SK-N-SH treated with all-trans-retinoic acid at 6 μM for 48 hours (cell line): Measurements from ENCODE around the gene FAM32A.
"Not testable (repeated sequence)": the region's sequence is repeated elsewhere in the genome, so short reads cannot be mapped to it uniquely, and the experiment has no call there.

Experiments
- ATAC-seq: fragments of 200-7000 bp; cut with Tn5 transposase; 3 replicates; pipeline ENCODE4 v1.9.1; 2020; ENCODE audit warnings: mild to moderate bottlenecking, moderate library complexity
- BACH2 ChIP-seq: fragments of 250-450 bp; sonication (Bioruptor Pico); IDR thresholded peaks from 2 replicates; pipeline ENCODE4 v1.9.0; 2021; ENCODE audit warnings: mild to moderate bottlenecking, borderline replicate concordance
- CREB5 ChIP-seq: fragments of 250-450 bp; sonication (Bioruptor Pico); IDR thresholded peaks from 2 replicates; pipeline ENCODE4 v1.5.1; 2020; ENCODE audit warnings: low read depth, mild to moderate bottlenecking, moderate library complexity
- CSDC2 ChIP-seq: fragments of 250-450 bp; sonication (Bioruptor Pico); IDR thresholded peaks from 2 replicates; pipeline ENCODE4 v1.5.0; 2020; ENCODE audit warnings: mild to moderate bottlenecking, moderate library complexity
- CSRNP3 ChIP-seq: fragments of 250-450 bp; sonication (Bioruptor Pico); IDR thresholded peaks from 2 replicates; pipeline ENCODE4 v1.5.1; 2021; ENCODE audit warnings: mild to moderate bottlenecking, moderate library complexity
- ESRRG ChIP-seq: fragments of 250-450 bp; sonication (Bioruptor Pico); IDR thresholded peaks from 2 replicates; pipeline ENCODE4 v1.6.1; 2021; ENCODE audit warnings: mild to moderate bottlenecking
- GLIS3 ChIP-seq: fragments of 250-450 bp; sonication (Bioruptor Pico); IDR thresholded peaks from 2 replicates; pipeline ENCODE4 v1.5.0; 2020; ENCODE audit warnings: mild to moderate bottlenecking, moderate library complexity
- ISL1 ChIP-seq: fragments of 250-450 bp; sonication (Bioruptor Pico); IDR thresholded peaks from 2 replicates; pipeline ENCODE4 v2.1.2; 2022; ENCODE audit warnings: mild to moderate bottlenecking, moderate library complexity
- OSR1 ChIP-seq: fragments of 250-450 bp; sonication (Bioruptor Pico); IDR thresholded peaks from 2 replicates; pipeline ENCODE4 v1.8.0; 2022; ENCODE audit warnings: moderate library complexity, mild to moderate bottlenecking, inconsistent platforms
- PPARA ChIP-seq: fragments of 250-450 bp; sonication (Bioruptor Pico); IDR thresholded peaks from 2 replicates; pipeline ENCODE4 v1.5.0; 2020; ENCODE audit warnings: mild to moderate bottlenecking, borderline replicate concordance
- RARB ChIP-seq: fragments of 250-450 bp; sonication (Bioruptor Pico); IDR thresholded peaks from 2 replicates; pipeline ENCODE4 v1.8.0; 2021; ENCODE audit warnings: mild to moderate bottlenecking, moderate library complexity
- TCF4 ChIP-seq: fragments of 250-450 bp; sonication (Bioruptor Pico); IDR thresholded peaks from 2 replicates; pipeline ENCODE4 v1.8.0; 2021; ENCODE audit warnings: mild to moderate bottlenecking, moderate library complexity, borderline replicate concordance
- TSHZ2 ChIP-seq: fragments of 250-450 bp; sonication (Bioruptor Pico); IDR thresholded peaks from 2 replicates; pipeline ENCODE4 v1.5.0; 2020; ENCODE audit warnings: mild to moderate bottlenecking, moderate library complexity
- ZFP3 ChIP-seq: fragments of 250-450 bp; sonication (Bioruptor Pico); IDR thresholded peaks from 2 replicates; pipeline ENCODE4 v1.5.0; 2020; ENCODE audit warnings: mild to moderate bottlenecking, moderate library complexity
- ZFP30 ChIP-seq: fragments of 450-650 bp; formaldehyde crosslinking; IDR thresholded peaks from 2 replicates; pipeline ENCODE4 v1.5.0; 2022; ENCODE audit warnings: mild to moderate bottlenecking, moderate library complexity
- ZNF565 ChIP-seq: fragments of 450-650 bp; formaldehyde crosslinking; conservative IDR thresholded peaks from 2 replicates; pipeline ENCODE4 v1.5.0; 2020; ENCODE audit warnings: low read depth, mild to moderate bottlenecking, moderate library complexity
- TF ChIP-seq, protein P1 (sequence below): fragments of 250-450 bp; sonication (Bioruptor Pico); IDR thresholded peaks from 2 replicates; pipeline ENCODE4 v1.8.0; 2021; ENCODE audit warnings: low read depth, mild to moderate bottlenecking, moderate library complexity, borderline replicate concordance

The FAM32A gene

DNA sequence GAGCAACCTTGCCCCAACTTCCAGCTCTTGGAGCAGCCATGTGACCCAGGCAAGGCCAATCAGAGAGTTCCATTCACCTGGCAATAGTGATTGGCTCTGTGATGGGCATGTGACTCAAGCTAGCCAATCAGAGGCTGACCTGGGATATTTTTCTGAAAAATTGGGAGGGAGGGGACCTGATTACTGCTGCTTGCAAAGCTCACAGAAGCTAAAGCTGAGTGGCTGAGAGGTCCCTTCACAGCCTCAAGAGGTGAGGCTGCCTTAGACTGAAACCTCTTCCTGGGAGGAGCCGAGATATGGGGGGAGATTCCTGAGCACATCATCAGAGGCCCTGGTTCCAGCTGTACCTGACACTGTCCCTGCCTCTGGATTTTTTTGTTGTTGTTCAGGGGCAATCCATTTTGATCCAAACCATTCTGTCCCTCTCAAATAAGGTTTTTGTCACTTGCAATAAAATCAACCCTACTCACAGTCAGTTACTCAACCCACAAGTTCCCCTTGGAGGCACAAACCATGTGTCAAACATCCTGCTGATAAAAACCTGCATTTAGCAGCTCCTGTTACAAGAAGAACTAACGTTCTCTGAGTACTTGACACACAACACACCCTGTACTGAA, 16.6 kb upstream of the FAM32A start:
- TF ChIP-seq TCF4 (no peak), ZFP30 (CRISPR knock-in tag) (no peak), BACH2 (CRISPR knock-in tag) (no peak), ISL1 (CRISPR knock-in tag) (no peak), CSRNP3 (CRISPR knock-in tag) (no peak)
- TF ChIP-seq, protein P1, sequence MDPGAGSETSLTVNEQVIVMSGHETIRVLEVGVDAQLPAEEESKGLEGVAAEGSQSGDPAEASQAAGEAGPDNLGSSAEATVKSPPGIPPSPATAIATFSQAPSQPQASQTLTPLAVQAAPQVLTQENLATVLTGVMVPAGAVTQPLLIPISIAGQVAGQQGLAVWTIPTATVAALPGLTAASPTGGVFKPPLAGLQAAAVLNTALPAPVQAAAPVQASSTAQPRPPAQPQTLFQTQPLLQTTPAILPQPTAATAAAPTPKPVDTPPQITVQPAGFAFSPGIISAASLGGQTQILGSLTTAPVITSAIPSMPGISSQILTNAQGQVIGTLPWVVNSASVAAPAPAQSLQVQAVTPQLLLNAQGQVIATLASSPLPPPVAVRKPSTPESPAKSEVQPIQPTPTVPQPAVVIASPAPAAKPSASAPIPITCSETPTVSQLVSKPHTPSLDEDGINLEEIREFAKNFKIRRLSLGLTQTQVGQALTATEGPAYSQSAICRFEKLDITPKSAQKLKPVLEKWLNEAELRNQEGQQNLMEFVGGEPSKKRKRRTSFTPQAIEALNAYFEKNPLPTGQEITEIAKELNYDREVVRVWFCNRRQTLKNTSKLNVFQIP: no peak
- TF ChIP-seq, all 23 proteins: peak for 0
- no peak for ATAC-seq

DNA sequence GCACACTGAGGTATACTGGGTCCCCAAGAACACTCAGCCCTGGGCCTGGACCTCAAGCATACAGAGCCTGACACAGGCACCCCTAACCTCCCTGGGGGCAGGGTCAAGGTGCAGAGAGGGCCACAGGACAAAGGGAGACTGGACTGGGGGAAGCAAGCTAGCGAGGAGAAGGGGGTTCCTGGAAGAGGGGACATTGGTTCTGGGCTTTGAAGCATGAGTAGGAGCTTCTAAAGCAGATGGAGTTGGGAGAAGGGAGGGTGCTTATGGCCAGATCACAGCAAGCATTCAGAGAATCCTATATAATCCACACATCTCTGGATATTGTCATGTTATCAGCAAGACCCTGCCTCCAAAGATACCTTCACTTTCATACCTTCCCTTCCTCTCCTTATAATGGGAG, 15.1 kb upstream of the FAM32A start:
- ATAC-seq: no peak
- no peak for TF ChIP-seq CSDC2 (CRISPR knock-in tag)
- no peak for TF ChIP-seq ZNF565 (CRISPR knock-in tag)
- TF ChIP-seq ZFP3: peak; percentile 95
- TF ChIP-seq, all 23 proteins: peak for 1

GRCh38 chr19:16175954-16176353, 9.3 kb upstream of the FAM32A start:
- TF ChIP-seq PPARA: no peak
- ATAC-seq: no peak

DNA sequence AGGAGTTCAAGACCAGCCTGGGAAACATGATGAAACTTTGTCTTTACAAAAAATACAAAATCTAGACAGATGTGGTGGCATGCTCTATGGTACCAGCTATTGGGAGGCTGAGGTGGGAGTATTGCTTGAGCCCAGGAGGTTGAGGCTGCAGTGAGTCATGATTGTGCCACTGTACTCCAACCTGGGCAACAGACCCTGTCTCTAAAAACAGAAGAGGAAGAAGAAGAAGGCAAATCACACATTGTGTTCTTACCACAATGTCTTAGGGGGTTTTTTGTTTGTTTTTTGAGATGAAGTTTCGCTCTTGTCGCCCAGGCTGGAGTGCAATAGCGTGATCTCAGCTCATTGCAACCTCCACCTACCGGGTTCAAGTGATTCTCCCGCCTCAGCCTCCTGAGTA, 6.3 kb upstream of the FAM32A start:
- not testable (repeated sequence) for ATAC-seq

DNA sequence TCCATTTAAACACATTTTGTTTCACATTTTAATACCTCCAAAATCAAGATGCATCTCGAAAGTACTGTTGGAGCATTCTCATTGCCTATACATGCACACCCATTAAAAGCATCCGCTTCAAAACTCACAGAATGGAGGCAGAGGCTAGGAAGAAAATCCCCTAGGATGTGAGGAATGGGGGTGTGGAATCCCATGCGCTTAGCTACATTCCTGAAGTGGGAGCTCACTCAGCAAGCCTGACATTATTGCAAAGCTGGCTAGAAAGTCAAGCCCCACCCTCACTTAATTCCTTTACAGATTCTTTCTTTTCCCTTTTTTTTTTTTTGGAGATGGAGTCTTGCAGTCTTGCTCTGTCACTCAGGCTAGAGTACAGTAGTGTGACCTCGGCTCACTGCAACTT, 4.6 kb upstream of the FAM32A start:
- TF ChIP-seq RARB: no peak
- TF ChIP-seq CREB5 (CRISPR knock-in tag): no peak
- TF ChIP-seq ESRRG (CRISPR knock-in tag): no peak
- TF ChIP-seq OSR1 (CRISPR knock-in tag): no peak
- no peak for TF ChIP-seq ISL1 (CRISPR knock-in tag)
- TF ChIP-seq GLIS3 (CRISPR knock-in tag): no peak
- no peak for TF ChIP-seq CSRNP3 (CRISPR knock-in tag)
- TF ChIP-seq ZFP30 (CRISPR knock-in tag): no peak
- peak; percentile 51 for ATAC-seq

DNA sequence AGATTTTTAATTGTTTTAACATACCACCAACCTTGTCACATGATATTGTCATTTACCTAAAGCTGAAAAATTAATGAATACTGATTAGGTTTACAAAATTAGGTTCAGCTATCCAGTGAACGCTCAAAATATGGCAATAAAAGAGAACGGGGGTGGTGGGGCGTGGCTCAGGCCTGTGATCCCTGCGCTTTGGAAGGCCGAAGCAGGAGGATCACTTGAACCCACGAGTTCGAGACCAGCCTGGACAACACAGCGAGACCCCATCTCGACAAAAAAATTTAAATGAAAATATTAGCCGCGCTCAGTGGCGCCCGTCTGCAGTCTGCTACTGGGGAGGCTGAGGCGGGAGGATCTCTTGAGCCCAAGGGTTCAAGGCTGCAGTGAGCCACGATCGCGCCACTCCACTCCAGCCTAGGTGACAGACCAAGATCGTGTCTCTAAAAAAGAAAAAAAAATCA, 516 bp upstream of the FAM32A start:
- ATAC-seq: no peak

More for the DNA sequence above, 516 bp upstream of the FAM32A start:
- no peak for TF ChIP-seq RARB
- TF ChIP-seq ZFP30 (CRISPR knock-in tag): no peak
- TF ChIP-seq ZFP3: 0 out of 2 replicates have a peak, but pooled peaks have one; percentile 20
- TF ChIP-seq TSHZ2 (CRISPR knock-in tag): 0 out of 2 replicates have a peak, but pooled peaks have one; percentile 21
- TF ChIP-seq, all 23 proteins: peak for 2
